CD4-positive, alpha-beta memory T cell (primary cell): Measurements from ENCODE around the gene FGR. TPM values are rescaled to one million over a fixed set of nuclear protein-coding genes. Genes with fewer than 3 reads are reported as not detected.

Source experiments
- CTCF ChIA-PET: fragments of 350-600 bp; sonication (Branson Sonifier 250); formaldehyde crosslinking; loops from one replicate; lab custom pipeline; 2021; ENCODE audit warnings: inconsistent platforms; ENCODE audit not compliant: partially characterized antibody; lab: Charles Lee
- POLR2A ChIA-PET: fragments of 350-600 bp; sonication (Branson Sonifier 250); formaldehyde crosslinking; loops from one replicate; lab custom pipeline; 2021; ENCODE audit not compliant: partially characterized antibody; lab: Charles Lee
- DNase-seq, 5 donors: peaks; one replicate each; pipeline versions ENCODE4 v3.0.0 to v3.0.0-alpha.2; 2020 to 2022; ENCODE audit warnings: mixed read lengths in 1 of 5
- H3K27ac ChIP-seq: one replicate; pipeline ENCODE4 v1.7.0; 2013; ENCODE audit warnings: low read depth, low read length
- H3K27me3 ChIP-seq: 2 replicates; pipeline ENCODE4 v1.7.0; 2013; ENCODE audit warnings: mild to moderate bottlenecking, low read length, moderate library complexity; ENCODE audit not compliant: insufficient read depth
- H3K36me3 ChIP-seq: 2 replicates; pipeline ENCODE4 v1.7.0; 2013; ENCODE audit warnings: mild to moderate bottlenecking, low read length, moderate library complexity; ENCODE audit not compliant: insufficient read depth
- H3K4me1 ChIP-seq: 2 replicates; pipeline ENCODE4 v1.7.0; 2013; ENCODE audit warnings: mild to moderate bottlenecking, low read length, moderate library complexity; ENCODE audit not compliant: insufficient read depth
- H3K4me3 ChIP-seq, 2 donors: one replicate each; pipeline ENCODE4 v1.7.0; 2013; ENCODE audit warnings: low read length in 2 of 2, mild to moderate bottlenecking in 1 of 2
- H3K9me3 ChIP-seq, 2 donors: one replicate each; pipeline ENCODE4 v1.7.0; 2013; ENCODE audit warnings: low read length in 2 of 2, control low read depth in 1 of 2; ENCODE audit not compliant: control insufficient read depth in 1 of 2
- H3K27ac Mint-ChIP-seq, 7 donors: one replicate each; pipeline ENCODE4 v1.8.0; 2020 to 2021; ENCODE audit warnings: mixed read lengths in 7 of 7, mild to moderate bottlenecking in 6 of 7, inconsistent platforms in 3 of 7, moderate library complexity in 3 of 7
- H3K27me3 Mint-ChIP-seq, 2 donors: one replicate each; pipeline ENCODE4 v1.8.0; 2020 to 2021; ENCODE audit warnings: mixed read lengths in 2 of 2
- H3K36me3 Mint-ChIP-seq, 2 donors: one replicate each; pipeline ENCODE4 v1.8.0; 2020 to 2021; ENCODE audit warnings: mixed read lengths in 2 of 2, inconsistent platforms in 1 of 2, mild to moderate bottlenecking in 1 of 2
- H3K4me1 Mint-ChIP-seq, 4 donors: one replicate each; pipeline ENCODE4 v1.8.0; 2020 to 2021; ENCODE audit warnings: mixed read lengths in 4 of 4, mild to moderate bottlenecking in 1 of 4
- H3K4me3 Mint-ChIP-seq, 8 donors: one replicate each; pipeline ENCODE4 v1.8.0; 2020 to 2021; ENCODE audit warnings: mixed read lengths in 8 of 8, mild to moderate bottlenecking in 7 of 8, moderate library complexity in 6 of 8, inconsistent platforms in 3 of 8
- H3K9me3 Mint-ChIP-seq, 8 donors: one replicate each; pipeline ENCODE4 v1.8.0; 2020 to 2021; ENCODE audit warnings: mixed read lengths in 8 of 8, mild to moderate bottlenecking in 5 of 8, inconsistent platforms in 3 of 8, moderate library complexity in 1 of 8
- intact Hi-C: fragments of 100-400 bp; cut with micrococcal nuclease; formaldehyde crosslinking; loops from one replicate; pipeline ENCODE4 v1.15.1; 2023
- polyA plus RNA-seq, 2 donors: library from polyadenylated mRNA; unstranded; fragments of 300-500 nt; fragmentation: Illumina TruSeq; gene quantifications; one replicate each; pipeline ENCODE4 v1.2.3, GENCODE V29; 2021
- total RNA-seq, 2 experiments: library from RNA; stranded (reverse); gene quantifications; one replicate each; pipeline ENCODE4 v1.2.3, GENCODE V29; 2021

The FGR gene
- total and polyA plus RNA-seq, 4 experiments from 2014 or later: 0.12 to 2.9 (median 1.4) TPM

GRCh38 chr1:27598902-27599528 is 36.0 kb downstream of the FGR start:
- H3K9me3 Mint-ChIP-seq: no peaks in the 10 kb centered on the region
- Histone ChIP-seq H3K27ac (no peak overlapping the region), H3K9me3 (no peaks in the 10 kb centered on the region), H3K4me3 (no peak overlapping the region), H3K27me3 (no peaks in the 10 kb centered on the region), H3K36me3 (no peaks in the 10 kb centered on the region), H3K4me1 (peaks cover 79% of the 10 kb centered on the region)
- no peak for DNase-seq
- H3K4me1 Mint-ChIP-seq: peaks cover 17 to 46% (median 33%) of the 10 kb centered on the region in 4 donors
- ChIA-PET CTCF (interaction anchor here (0.6 to 1.8 kb wide), 5 partner anchors 9 to 303 kb away, joined by 3 to 5 read pairs (median 4); no protein-coding TSS in a partner anchor), POLR2A (interaction anchor here (0.7 to 6.3 kb wide), 2 partner anchors 30 to 76 kb away, joined by 3 to 35 read pairs; no protein-coding TSS in a partner anchor)
- H3K27ac Mint-ChIP-seq: peak overlapping the region in 1 of 7 donors; percentile 76
- intact Hi-C loops: no loop called here
- H3K36me3 Mint-ChIP-seq: peaks cover 0 to 2% of the 10 kb centered on the region in 2 donors
- peak overlapping the region in 1 of 8 donors; percentile 30 for H3K4me3 Mint-ChIP-seq
- H3K27me3 Mint-ChIP-seq: no peaks in the 10 kb centered on the region

- H3K36me3 Mint-ChIP-seq: no peaks in the 10 kb centered on the region
- no peaks in the 10 kb centered on the region for H3K27me3 Mint-ChIP-seq
- ChIA-PET POLR2A (no interaction called here), CTCF (interaction anchor here (1.1 kb wide), 1 partner anchor 302 kb away, joined by 3 read pairs; no protein-coding TSS in a partner anchor)
- H3K27ac Mint-ChIP-seq: peak overlapping the region in 1 of 7 donors; percentile 76
- Histone ChIP-seq H3K36me3 (no peaks in the 10 kb centered on the region), H3K4me3 (no peak overlapping the region), H3K4me1 (peaks cover 79% of the 10 kb centered on the region), H3K27me3 (no peaks in the 10 kb centered on the region), H3K27ac (no peak overlapping the region), H3K9me3 (no peaks in the 10 kb centered on the region)
- H3K4me3 Mint-ChIP-seq: no peak overlapping the region
- no peak for DNase-seq
- peaks cover 16 to 40% (median 33%) of the 10 kb centered on the region in 4 donors for H3K4me1 Mint-ChIP-seq
- intact Hi-C loops: no loop called here
- H3K9me3 Mint-ChIP-seq: no peaks in the 10 kb centered on the region
Measured at GRCh38 chr1:27598295-27598687, 36.7 kb downstream of the FGR start.

DNA sequence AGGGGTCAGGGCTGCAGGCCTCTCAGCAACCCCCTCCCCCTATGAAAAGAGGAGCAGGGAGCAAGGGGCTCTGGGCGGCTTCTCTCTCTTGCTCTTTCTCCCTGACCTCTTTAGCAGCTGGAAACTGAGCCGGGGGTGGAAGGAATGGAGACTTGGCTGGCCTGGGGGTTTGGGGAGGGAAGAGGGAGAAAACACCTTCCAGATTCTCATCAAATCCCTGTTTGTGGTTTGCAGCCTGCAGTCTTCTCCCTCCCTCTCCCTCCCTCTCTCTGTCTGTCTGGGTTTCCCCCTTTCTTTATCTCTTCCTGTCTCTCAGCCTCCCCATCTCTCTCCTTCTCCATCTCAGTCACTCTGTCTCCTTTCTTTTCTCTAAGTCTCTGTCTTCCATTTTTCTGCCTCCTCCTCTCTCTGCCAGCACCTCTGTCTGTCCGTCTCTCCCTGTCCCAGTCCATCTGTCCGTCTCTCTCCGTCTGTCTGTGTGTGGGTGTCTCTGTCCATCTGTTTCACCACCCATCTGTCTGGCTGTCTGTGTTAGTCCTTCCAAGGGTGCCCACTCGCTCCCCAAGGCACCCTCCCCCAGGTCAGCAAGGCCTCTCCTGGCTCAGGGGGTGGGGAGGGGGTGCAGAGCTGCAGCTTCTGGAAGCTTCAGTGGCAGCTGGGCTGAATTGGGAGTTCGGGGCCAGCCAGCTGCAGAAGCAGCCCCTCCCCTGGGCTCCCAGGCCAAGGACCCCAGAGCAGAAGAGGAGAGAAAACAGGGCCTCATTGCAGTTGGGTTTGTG is 37.3 kb downstream of the FGR start:
- no peaks in the 10 kb centered on the region for H3K36me3 Mint-ChIP-seq
- H3K4me1 Mint-ChIP-seq: peaks cover 16 to 40% (median 33%) of the 10 kb centered on the region in 4 donors
- intact Hi-C loops: no loop called here
- POLR2A ChIA-PET: no interaction called here
- no peaks in the 10 kb centered on the region for H3K27me3 ChIP-seq
- peak overlapping the region in 3 of 8 donors; percentile 5 to 50 (median 17) for H3K4me3 Mint-ChIP-seq
- no peaks in the 10 kb centered on the region for H3K9me3 ChIP-seq
- H3K36me3 ChIP-seq: no peaks in the 10 kb centered on the region
- H3K27ac Mint-ChIP-seq: peak overlapping the region in 4 of 7 donors; percentile 29 to 76 (median 48)
- H3K4me1 ChIP-seq: peaks cover 78% of the 10 kb centered on the region
- no peaks in the 10 kb centered on the region for H3K9me3 Mint-ChIP-seq
- no peak overlapping the region for H3K4me3 ChIP-seq
- no peaks in the 10 kb centered on the region for H3K27me3 Mint-ChIP-seq
- no peak for DNase-seq
- H3K27ac ChIP-seq: no peak overlapping the region
- CTCF ChIA-PET: no interaction called here

DNA sequence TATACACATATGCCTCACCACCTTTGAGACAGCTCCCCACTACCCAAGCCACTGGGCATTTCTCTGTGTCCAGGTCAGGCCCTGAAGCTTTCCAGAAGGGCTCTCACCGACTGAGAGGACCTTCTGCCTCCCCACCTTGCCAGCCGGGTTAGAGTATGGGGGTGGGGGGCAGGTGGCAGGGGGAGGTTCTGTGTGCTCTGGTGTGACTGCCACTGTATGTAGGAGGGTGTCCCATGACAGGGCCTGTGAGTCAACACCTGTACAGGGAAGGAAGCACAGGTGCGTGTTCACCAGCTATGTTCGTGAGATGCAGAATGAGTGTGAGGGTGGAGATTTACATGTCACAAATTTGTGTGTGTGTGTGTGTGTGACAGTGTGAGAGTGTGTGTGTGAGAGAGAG is 38.0 kb downstream of the FGR start:
- peaks cover 16 to 34% (median 28%) of the 10 kb centered on the region in 4 donors for H3K4me1 Mint-ChIP-seq
- no peaks in the 10 kb centered on the region for H3K27me3 Mint-ChIP-seq
- no peaks in the 10 kb centered on the region for H3K36me3 ChIP-seq
- peaks cover 71% of the 10 kb centered on the region for H3K4me1 ChIP-seq
- H3K27ac Mint-ChIP-seq: no peak overlapping the region
- H3K27me3 ChIP-seq: no peaks in the 10 kb centered on the region
- no peaks in the 10 kb centered on the region for H3K9me3 Mint-ChIP-seq
- POLR2A ChIA-PET: no interaction called here
- no peaks in the 10 kb centered on the region for H3K36me3 Mint-ChIP-seq
- intact Hi-C loops: no loop called here
- H3K4me3 ChIP-seq: no peak overlapping the region
- CTCF ChIA-PET: interaction anchor here (1.0 to 2.2 kb wide), 2 partner anchors 9 to 41 kb away, joined by 3 to 12 read pairs; no protein-coding TSS in a partner anchor
- H3K4me3 Mint-ChIP-seq: no peak overlapping the region
- no peak overlapping the region for H3K27ac ChIP-seq
- no peak for DNase-seq
- no peaks in the 10 kb centered on the region for H3K9me3 ChIP-seq

GRCh38 chr1:27596261-27596660 is 38.7 kb downstream of the FGR start:
- peaks cover 73% of the 10 kb centered on the region for H3K4me1 ChIP-seq

DNA sequence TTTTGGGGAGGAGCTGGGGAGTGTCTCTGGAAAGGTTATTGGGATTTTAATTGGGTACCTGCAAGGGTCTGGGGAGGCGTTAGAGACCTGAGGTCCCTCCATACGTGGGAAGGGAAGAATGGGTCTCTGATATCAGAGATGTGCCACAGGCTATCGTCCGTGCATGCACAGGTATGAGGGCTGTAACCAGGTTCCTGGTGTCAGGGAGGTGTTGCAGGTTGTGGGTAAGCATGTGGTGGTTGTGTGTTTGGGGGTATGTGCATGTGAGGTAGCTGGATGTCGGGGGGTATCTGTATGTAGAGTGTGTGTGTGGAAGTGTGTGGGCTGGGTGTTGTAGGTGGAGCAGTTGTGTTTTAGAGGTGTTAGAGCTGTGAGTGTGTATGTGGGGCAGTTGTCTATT is 39.4 kb downstream of the FGR start:
- no peak overlapping the region for H3K27ac ChIP-seq
- Mint-ChIP-seq H3K27me3 (no peaks in the 10 kb centered on the region), H3K9me3 (no peaks in the 10 kb centered on the region), H3K36me3 (no peaks in the 10 kb centered on the region), H3K27ac (no peak overlapping the region), H3K4me3 (no peak overlapping the region), H3K4me1 (peaks cover 11 to 23% (median 19%) of the 10 kb centered on the region in 4 donors)
- H3K27me3 ChIP-seq: no peaks in the 10 kb centered on the region
- no peak for DNase-seq
- intact Hi-C loops: no loop called here
- POLR2A ChIA-PET: no interaction called here
- H3K4me1 ChIP-seq: peaks cover 68% of the 10 kb centered on the region
- no peaks in the 10 kb centered on the region for H3K36me3 ChIP-seq
- CTCF ChIA-PET: interaction anchor here (1.0 to 2.2 kb wide), 3 partner anchors 10 to 39 kb away, joined by 3 to 12 read pairs (median 7); no protein-coding TSS in a partner anchor
- H3K9me3 ChIP-seq: no peaks in the 10 kb centered on the region
- no peak overlapping the region for H3K4me3 ChIP-seq

More at GRCh38 chr1:27596261-27596660, 38.7 kb downstream of the FGR start:
- DNase-seq: no peak
- H3K27ac Mint-ChIP-seq: no peak overlapping the region
- intact Hi-C loops: no loop called here
- Histone ChIP-seq H3K4me3 (no peak overlapping the region), H3K9me3 (no peaks in the 10 kb centered on the region), H3K27me3 (no peaks in the 10 kb centered on the region), H3K27ac (no peak overlapping the region), H3K36me3 (no peaks in the 10 kb centered on the region)
- H3K4me3 Mint-ChIP-seq: no peak overlapping the region
- no peaks in the 10 kb centered on the region for H3K36me3 Mint-ChIP-seq
- no peaks in the 10 kb centered on the region for H3K27me3 Mint-ChIP-seq
- ChIA-PET POLR2A (no interaction called here), CTCF (interaction anchor here (1.0 to 2.2 kb wide), 2 partner anchors 10 to 40 kb away, joined by 3 to 12 read pairs; no protein-coding TSS in a partner anchor)
- H3K9me3 Mint-ChIP-seq: no peaks in the 10 kb centered on the region
- peaks cover 13 to 29% (median 24%) of the 10 kb centered on the region in 4 donors for H3K4me1 Mint-ChIP-seq
